ENCODE data around the gene HGFAC. TPM values are rescaled to one million over a fixed set of nuclear protein-coding genes. Genes with fewer than 3 reads are reported as not detected.

Gene HGFAC
- total and polyA plus RNA-seq, 8 donors, result 0.50 to 3.4 (median 1.2) TPM; not detected in 5

GRCh38 chr4:3412257-3413020, 29.3 kb upstream of the HGFAC start:
- H3K4me3 ChIP-seq, result no peak overlapping the region
- H3K27ac ChIP-seq, result no peak overlapping the region
- no peaks in the 10 kb centered on the region for H3K9me3 ChIP-seq
- H3K4me1 ChIP-seq, result no peaks in the 10 kb centered on the region
- intact Hi-C loops (cut with DNase I; ENCODE audit: low total_unique reads), result no loop called here
- peaks cover 14 to 31% (median 23%) of the 10 kb centered on the region in 4 donors for H3K36me3 ChIP-seq
- no peaks in the 10 kb centered on the region for H3K27me3 ChIP-seq
- no peak for DNase-seq
- WGBS, 5 donors, result 90 to 93% (median 90%) methylated on average over 11 to 24 of the region's 24 CpGs
- no peak for TF ChIP-seq POLR2A (IDR thresholded peaks at IDR 0.05)
- no peak for TF ChIP-seq POLR2AphosphoS5 (IDR thresholded peaks at IDR 0.05)
- no peak for TF ChIP-seq CTCF (IDR thresholded peaks at IDR 0.05)
- TF ChIP-seq EP300 (IDR thresholded peaks at IDR 0.05), result no peak

- WGBS, 5 donors, result 89 to 95% (median 94%) methylated on average over 28 to 29 of the region's 29 CpGs
- DNase-seq, result no peak
- Histone ChIP-seq H3K4me3 (no peak overlapping the region), H3K9me3 (no peaks in the 10 kb centered on the region), H3K27ac (no peak overlapping the region), H3K4me1 (no peaks in the 10 kb centered on the region), H3K36me3 (peaks cover 15 to 39% (median 31%) of the 10 kb centered on the region in 4 donors), H3K27me3 (no peaks in the 10 kb centered on the region)
- TF ChIP-seq EP300 (IDR thresholded peaks at IDR 0.05) (no peak), CTCF (IDR thresholded peaks at IDR 0.05) (no peak), POLR2A (IDR thresholded peaks at IDR 0.05) (no peak), POLR2AphosphoS5 (IDR thresholded peaks at IDR 0.05) (no peak)
- intact Hi-C loops (cut with DNase I; ENCODE audit: low total_unique reads), result no loop called here
Observed at GRCh38 chr4:3413217-3413671, 28.5 kb upstream of the HGFAC start.

GRCh38 chr4:3413675-3414420, 27.9 kb upstream of the HGFAC start:
- Histone ChIP-seq H3K27ac (no peak overlapping the region), H3K9me3 (no peaks in the 10 kb centered on the region), H3K4me3 (no peak overlapping the region), H3K4me1 (no peaks in the 10 kb centered on the region), H3K27me3 (no peaks in the 10 kb centered on the region), H3K36me3 (peaks cover 15 to 44% (median 35%) of the 10 kb centered on the region in 4 donors)
- no peak for TF ChIP-seq POLR2AphosphoS5 (IDR thresholded peaks at IDR 0.05)
- TF ChIP-seq POLR2A (IDR thresholded peaks at IDR 0.05), result no peak
- no peak for TF ChIP-seq EP300 (IDR thresholded peaks at IDR 0.05)
- no peak for TF ChIP-seq CTCF (IDR thresholded peaks at IDR 0.05)
- DNase-seq, result no peak
- WGBS, 5 donors, result 87 to 96% (median 93%) methylated on average over 15 to 32 of the region's 32 CpGs
- intact Hi-C loops (cut with DNase I; ENCODE audit: low total_unique reads), result no loop called here

- no peaks in the 10 kb centered on the region for H3K27me3 ChIP-seq
- no peaks in the 10 kb centered on the region for H3K9me3 ChIP-seq
- H3K4me3 ChIP-seq, result no peak overlapping the region
- peaks cover 15 to 50% (median 38%) of the 10 kb centered on the region in 4 donors for H3K36me3 ChIP-seq
- intact Hi-C loops (cut with DNase I; ENCODE audit: low total_unique reads), result no loop called here
- WGBS, 5 donors, result 85 to 93% (median 88%) methylated on average over 35 to 37 of the region's 37 CpGs
- TF ChIP-seq POLR2A (IDR thresholded peaks at IDR 0.05), result no peak
- no peak for TF ChIP-seq POLR2AphosphoS5 (IDR thresholded peaks at IDR 0.05)
- TF ChIP-seq EP300 (IDR thresholded peaks at IDR 0.05), result no peak
- TF ChIP-seq CTCF (IDR thresholded peaks at IDR 0.05), result no peak
- no peaks in the 10 kb centered on the region for H3K4me1 ChIP-seq
- DNase-seq, result no peak
- no peak overlapping the region for H3K27ac ChIP-seq
Observed at GRCh38 chr4:3414421-3415279, 27.1 kb upstream of the HGFAC start.
